ENCODE data around the gene KCNK15. TPM values are rescaled to one million over a fixed set of nuclear protein-coding genes. Genes with fewer than 3 reads are reported as not detected.

Gene KCNK15
- total RNA-seq, 1 experiment from 2014 or later = 0.33 TPM

DNA sequence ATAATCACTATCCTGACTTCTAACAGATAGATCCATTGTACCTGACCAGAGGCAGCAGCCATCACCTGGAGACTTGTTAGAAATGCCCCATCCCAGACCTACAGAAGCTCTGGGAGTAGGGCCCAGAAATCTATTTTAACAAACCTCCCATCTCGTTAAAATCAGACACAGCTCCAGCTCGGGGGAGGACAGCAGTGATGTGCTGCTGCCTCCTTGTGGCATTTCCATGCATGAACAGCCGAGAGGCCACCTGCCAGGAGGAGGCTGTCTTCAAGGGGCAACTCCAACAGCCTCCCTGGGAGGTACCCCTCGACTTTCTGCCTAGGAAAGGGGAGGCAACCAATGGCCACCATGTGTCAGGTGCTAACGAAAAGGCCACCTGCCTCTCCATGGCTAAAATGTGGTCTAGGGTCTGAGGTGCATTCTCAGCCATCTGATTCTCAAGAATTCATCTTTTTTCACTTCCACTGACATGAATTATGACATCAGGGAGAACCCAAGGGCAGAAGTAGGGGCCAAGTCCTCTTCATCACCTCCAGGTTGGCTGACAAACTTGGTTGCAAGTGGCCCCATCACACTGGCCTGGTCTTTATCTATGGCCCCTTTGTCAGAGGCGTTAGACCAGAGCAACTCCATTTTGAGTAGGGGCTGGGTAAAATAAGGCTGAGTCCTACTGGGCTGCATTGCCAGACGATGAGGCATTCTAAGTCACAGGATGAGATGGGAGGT, 12.2 kb upstream of the KCNK15 start:
- H2BK20ac ChIP-seq (ENCODE audit: low read depth, low read length, poor library complexity, severe bottlenecking) = no peak overlapping the region
- no peak overlapping the region for H3K23ac ChIP-seq (ENCODE audit: insufficient read length, low read depth, low read length)
- Mint-ChIP-seq H3K4me3 (no peak overlapping the region), H3K27me3 (ENCODE audit: low read depth) (no peaks in the 10 kb centered on the region), H3K36me3 (ENCODE audit: insufficient read depth in 1 of 3, low read depth in 3 of 3) (peaks cover 2 to 4% (median 2%) of the 10 kb centered on the region in 3 experiments; a peak in 2 of 7 replicates), H3K27ac (peak overlapping the region in 1 of 3 experiments; percentile 17; a peak in 1 of 7 replicates), H3K9me3 (no peaks in the 10 kb centered on the region; a peak in 1 of 5 replicates), H3K4me1 (peaks cover 28 to 36% of the 10 kb centered on the region in 2 experiments)
- no peak overlapping the region for H3K4ac ChIP-seq (ENCODE audit: low read depth, low read length)
- TF ChIP-seq, protein P1, sequence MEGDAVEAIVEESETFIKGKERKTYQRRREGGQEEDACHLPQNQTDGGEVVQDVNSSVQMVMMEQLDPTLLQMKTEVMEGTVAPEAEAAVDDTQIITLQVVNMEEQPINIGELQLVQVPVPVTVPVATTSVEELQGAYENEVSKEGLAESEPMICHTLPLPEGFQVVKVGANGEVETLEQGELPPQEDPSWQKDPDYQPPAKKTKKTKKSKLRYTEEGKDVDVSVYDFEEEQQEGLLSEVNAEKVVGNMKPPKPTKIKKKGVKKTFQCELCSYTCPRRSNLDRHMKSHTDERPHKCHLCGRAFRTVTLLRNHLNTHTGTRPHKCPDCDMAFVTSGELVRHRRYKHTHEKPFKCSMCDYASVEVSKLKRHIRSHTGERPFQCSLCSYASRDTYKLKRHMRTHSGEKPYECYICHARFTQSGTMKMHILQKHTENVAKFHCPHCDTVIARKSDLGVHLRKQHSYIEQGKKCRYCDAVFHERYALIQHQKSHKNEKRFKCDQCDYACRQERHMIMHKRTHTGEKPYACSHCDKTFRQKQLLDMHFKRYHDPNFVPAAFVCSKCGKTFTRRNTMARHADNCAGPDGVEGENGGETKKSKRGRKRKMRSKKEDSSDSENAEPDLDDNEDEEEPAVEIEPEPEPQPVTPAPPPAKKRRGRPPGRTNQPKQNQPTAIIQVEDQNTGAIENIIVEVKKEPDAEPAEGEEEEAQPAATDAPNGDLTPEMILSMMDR (conservative IDR thresholded peaks at IDR 0.05) = peak; percentile 95
- H4K8ac ChIP-seq (replicated peaks; ENCODE audit: insufficient read length, low read depth, low read length) = no peak overlapping the region
- no peaks in the 10 kb centered on the region for H3K79me2 ChIP-seq (ENCODE audit: insufficient read depth, low read length)
- H3K23me2 ChIP-seq (ENCODE audit: insufficient read length, low read depth, low read length, poor library complexity, severe bottlenecking) = no peaks in the 10 kb centered on the region
- H2BK120ac ChIP-seq (ENCODE audit: low read depth, low read length, poor library complexity, severe bottlenecking) = no peak overlapping the region
- H3K14ac ChIP-seq (ENCODE audit: insufficient read depth, low read length) = no peak overlapping the region
- H3K56ac ChIP-seq (ENCODE audit: insufficient read length, low read depth, low read length) = no peak overlapping the region
- no peaks in the 10 kb centered on the region for H3K27me3 ChIP-seq (ENCODE audit: insufficient read depth, low read length)
- H2BK15ac ChIP-seq (ENCODE audit: low read depth, low read length) = no peak overlapping the region
- no peak overlapping the region for H3K4me2 ChIP-seq (ENCODE audit: insufficient read depth, insufficient read length, low read length)
- no peak overlapping the region for H2BK5ac ChIP-seq (ENCODE audit: insufficient read length, low read length)
- no peaks in the 10 kb centered on the region for H3K9me3 ChIP-seq (ENCODE audit: control insufficient read depth, low read depth, low read length)
- H4K20me1 ChIP-seq (ENCODE audit: control insufficient read depth, insufficient read depth, insufficient read length) = no peaks in the 10 kb centered on the region
- H3K79me1 ChIP-seq (ENCODE audit: insufficient read depth, low read depth, low read length, poor library complexity, severe bottlenecking) = no peaks in the 10 kb centered on the region
- DNase-seq = peak; percentile 77
- H4K91ac ChIP-seq (ENCODE audit: insufficient read length, low read depth, low read length) = no peak overlapping the region
- H3K18ac ChIP-seq (ENCODE audit: insufficient read length, low read depth, low read length) = no peak overlapping the region
- H2AFZ ChIP-seq (ENCODE audit: low read length) = no peak overlapping the region
- H3K4me1 ChIP-seq (ENCODE audit: insufficient read depth, low read length) = no peaks in the 10 kb centered on the region; the same call in 1 of the 2 replicates
- H2BK12ac ChIP-seq (ENCODE audit: insufficient read length, low read depth, low read length) = no peak overlapping the region
- H3K27ac ChIP-seq (ENCODE audit: insufficient read length, low read depth, low read length) = no peak overlapping the region
- no CpG with 5 or more reads among the region's 7 CpGs for WGBS (ENCODE audit: extremely low coverage, insufficient read length, low lambda C conversion rate)
- no peak overlapping the region for H3K9ac ChIP-seq (ENCODE audit: extremely low read depth, insufficient read length, low read length)
- H4K5ac ChIP-seq (ENCODE audit: insufficient read length, low read depth, low read length) = no peak overlapping the region
- H3T11ph ChIP-seq (ENCODE audit: low read length) = no peak overlapping the region
- H2AK5ac ChIP-seq (ENCODE audit: insufficient read length, low read length) = no peak overlapping the region
